Left forelimb (tissue), 1 donor: Measurements from ENCODE around the gene MSH5.

Experiments
- DNase-seq: peaks from one replicate; pipeline ENCODE4 v3.0.0-alpha.2; 2018; ENCODE audit warnings: low spot score

The MSH5 gene

GRCh38 chr6:31729979-31730630 is 9.7 kb upstream of the MSH5 start:
- peak; percentile 97 for DNase-seq

DNA sequence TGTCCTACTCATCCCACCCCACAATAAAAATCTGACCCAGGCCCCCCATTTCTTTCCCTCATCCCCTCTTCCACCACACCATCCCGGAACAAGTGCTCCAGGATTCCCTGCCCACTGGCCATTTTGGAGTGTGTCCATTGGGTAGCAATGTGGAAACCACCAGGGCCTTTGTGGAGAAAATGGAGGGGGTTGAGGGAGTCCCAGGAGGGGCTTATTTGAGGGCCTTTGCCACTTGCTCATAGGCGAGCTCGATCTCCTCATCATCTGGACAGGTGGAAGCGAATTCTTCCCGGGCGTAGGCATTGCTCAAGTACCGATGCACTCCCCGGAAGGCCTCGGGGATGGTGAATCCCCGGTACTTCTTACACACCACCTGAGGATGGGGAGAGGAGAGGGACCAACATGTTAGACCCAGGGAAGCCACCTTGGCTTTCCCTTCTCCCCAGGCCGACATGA is 9.1 kb upstream of the MSH5 start:
- DNase-seq, result no peak

- no peak for DNase-seq
These were observed 7.8 kb upstream of the MSH5 start for GRCh38 chr6:31732029-31732428.

GRCh38 chr6:31733734-31734133 is 6.1 kb upstream of the MSH5 start:
- DNase-seq, result no peak

GRCh38 chr6:31734247-31734820 is 5.5 kb upstream of the MSH5 start:
- no peak for DNase-seq

DNA sequence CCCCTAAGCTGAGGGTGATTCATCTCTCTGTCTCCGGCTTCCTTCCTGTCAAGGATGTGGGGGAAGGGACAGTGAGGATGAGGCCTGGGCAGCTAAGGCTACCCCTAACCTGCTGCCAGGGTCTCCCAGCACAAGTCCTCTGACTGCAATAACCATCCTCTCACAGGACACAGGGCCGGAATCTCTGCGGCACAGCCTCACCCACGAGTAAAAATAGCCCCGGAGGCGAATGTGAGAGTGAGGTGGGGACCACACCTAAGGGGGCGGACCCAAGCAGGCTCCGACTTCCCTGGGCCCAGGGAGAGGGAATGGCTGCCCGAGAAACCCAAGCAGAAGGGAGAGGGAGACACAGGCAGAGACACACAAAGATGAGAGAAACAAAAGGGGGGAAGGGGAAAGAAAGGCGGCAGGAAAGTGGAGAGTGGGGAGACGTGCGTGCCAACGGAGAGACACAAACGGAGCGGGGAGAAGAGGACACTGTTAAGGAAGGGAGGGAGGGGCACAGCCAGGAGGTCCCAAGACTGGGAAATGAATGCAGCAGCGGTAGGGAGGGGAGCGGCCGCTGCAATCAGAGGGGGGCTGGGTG is 4.9 kb upstream of the MSH5 start:
- DNase-seq, result no peak

DNA sequence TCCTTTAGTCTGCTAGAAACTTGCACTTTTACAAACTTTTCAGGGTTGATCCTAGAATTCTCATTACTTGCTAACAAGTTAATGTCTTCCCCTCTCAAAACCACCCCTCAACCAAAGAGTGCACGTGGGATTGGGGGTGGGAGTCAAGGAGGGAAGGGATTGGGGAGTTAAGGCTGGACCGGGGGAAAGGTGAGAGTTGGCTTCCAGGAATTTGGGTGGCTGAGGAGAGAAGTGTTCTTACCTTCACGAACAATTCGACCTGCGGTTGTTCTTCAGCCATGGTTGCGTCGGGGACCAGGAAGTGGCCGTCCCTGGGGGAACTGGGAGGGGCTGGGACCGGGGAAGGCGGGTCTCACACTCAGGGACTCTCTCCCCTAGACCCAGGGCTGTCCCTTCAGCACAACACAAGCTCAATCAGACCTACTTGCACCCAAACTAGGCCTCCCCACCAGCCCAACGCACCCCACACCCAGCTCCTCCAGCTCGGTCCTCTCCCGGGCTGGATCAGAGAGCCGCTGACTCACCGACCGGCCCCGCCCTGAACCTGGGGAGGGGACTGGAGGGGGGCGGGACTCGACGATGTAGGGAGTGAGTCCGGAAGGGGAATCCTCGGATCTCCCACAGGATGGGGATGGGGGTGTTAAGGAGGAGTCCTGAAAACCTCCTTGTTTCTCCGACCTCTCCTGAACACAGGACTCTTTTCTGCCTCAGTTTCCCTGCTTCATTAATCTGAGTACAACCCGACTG is 3.6 kb upstream of the MSH5 start, which contains the start of gene CLIC1:
TSS of gene CLIC1 (minus strand) at position 510 of the 747 bp plus-strand sequence. CDS start at position 280, 230 bp downstream.
- DNase-seq, result peak; percentile 91

DNA sequence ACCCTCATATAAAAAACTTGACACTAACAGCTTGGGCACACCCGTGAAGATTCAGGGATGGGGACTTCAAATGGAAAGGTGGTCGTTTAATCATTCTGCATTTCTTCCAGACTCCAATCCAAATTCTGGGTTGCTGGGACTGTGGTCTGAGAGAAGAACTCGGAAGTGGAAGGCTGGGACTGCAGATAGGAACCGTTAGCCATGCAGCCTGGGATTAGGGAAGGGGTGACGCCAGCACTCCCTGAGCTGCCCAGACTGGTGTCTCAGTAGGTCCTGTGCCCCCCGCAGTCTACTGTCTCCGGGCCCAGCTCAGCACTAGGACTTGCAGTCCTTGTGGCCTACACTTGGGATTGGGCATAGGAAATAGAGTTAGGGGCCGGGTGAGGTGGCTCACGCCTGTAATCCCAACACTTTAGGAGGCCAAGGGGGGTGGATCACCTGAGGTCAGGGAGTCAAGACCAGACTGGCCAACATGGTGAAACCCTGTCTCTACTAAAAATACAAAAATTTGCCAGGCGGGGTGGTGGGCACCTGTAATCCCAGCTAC is 3.0 kb upstream of the MSH5 start:
- no peak for DNase-seq

DNA sequence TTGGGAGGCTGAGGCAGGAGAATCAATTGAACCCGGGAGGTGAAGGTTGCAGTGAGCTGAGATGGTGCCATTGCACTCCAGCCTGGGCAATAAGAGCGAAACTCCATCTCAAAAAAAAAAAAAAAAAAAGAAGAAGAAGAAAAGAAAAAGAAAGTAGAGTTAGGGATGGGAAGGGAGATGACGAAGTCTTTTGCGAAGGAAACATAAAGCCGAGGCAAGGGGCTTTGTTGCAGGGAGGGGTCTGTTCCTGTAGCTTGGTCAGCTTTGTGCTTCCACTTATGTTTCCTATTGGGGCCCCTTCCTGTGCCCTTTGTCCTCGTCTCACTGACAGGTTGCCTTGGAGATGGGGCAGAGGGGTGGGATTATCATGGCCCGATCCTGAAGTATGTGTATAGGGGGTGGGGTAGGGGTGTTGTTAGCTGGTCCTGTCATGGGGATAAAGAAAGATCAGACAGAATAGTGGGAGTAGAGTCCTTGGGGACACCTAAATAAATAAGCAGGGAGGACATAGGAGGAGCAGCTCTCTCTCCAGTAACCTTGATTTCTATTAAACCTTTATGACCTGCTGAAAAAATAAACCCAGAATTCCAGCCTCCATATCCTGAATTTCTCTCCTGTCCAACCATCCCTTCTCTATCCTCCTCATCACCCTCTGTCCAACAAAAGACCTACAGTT is 2.4 kb upstream of the MSH5 start:
- no peak for DNase-seq

GRCh38 chr6:31737991-31738979 is 1.5 kb upstream of the MSH5 start:
- no peak for DNase-seq

- DNase-seq, result no peak
These were observed 805 bp downstream of the MSH5 start for GRCh38 chr6:31740397-31741223.

DNA sequence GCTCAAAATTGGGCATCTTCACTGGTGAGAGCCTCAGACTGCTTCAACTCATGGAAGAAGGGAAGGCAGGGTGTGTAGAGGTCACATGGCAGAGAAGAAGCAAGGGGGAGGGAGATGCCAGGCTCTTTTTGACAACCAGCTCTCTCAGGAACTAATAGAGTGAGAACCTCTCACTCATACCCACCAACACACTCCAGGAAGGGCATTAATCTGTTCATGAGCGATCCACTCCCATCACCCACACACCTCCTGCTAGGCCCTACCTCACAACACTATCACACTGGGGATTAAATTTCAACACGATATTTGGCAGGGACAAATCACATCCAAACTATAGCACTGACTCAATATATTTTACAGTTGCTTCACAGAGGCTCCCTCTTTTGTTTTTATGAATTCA is 2.0 kb downstream of the MSH5 start:
- DNase-seq, result no peak

DNA sequence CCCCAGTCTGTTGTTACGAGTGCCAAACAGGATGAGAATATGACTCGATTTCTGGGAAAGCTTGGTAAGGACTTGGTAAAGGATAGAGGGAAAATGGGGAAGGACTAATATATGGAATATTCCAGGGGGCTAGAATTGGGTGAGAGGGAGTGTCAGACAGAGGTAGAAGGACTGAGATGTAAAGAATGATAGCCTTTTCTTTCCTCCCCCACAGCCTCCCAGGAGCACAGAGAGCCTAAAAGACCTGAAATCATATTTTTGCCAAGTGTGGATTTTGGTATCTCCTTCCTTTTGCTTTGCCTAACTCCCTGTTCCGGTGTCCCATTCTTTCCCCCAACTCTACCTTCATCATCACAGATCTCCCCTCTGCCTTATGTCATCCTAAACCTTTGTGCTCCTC is 3.1 kb downstream of the MSH5 start:
- DNase-seq, result no peak

GRCh38 chr6:31744422-31744821 is 4.6 kb downstream of the MSH5 start:
- no peak for DNase-seq

- DNase-seq, result no peak
These were observed 9.7 kb downstream of the MSH5 start for GRCh38 chr6:31749301-31750036.

DNA sequence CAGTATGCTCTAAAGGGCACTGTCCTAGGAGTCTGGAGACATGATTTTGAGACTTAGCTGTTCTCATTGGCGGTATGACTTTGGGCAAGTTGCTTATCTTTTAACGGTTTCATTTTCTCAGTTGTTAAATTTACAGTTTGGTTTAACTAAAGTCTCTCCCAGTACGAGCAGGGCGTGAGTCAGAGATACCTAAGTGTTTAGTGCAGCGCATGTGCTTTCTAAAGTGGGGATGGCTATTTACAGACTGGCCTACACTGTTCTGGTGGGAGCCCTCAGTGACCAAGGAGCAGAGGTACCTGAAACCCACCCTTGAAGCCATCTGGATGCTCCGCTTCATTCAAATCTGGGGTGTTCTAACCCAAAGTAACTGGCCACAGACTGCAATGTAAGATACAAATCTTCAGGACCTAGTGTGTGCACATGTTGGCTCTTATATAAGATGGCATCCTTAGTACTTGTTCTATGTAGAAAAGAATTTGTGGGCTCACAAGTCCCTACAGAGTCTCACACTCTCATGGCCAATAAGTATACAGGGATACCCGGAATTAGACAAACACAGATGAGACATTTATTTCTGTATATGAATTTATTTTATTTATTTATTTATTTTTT is 10.7 kb downstream of the MSH5 start:
- no peak for DNase-seq

GRCh38 chr6:31752739-31753319 is 13.0 kb downstream of the MSH5 start:
- no peak for DNase-seq

- no peak for DNase-seq
These were observed 18.5 kb downstream of the MSH5 start for GRCh38 chr6:31758281-31758680.
